NCI-H1436 (cell line): ENCODE data around the gene TXLNG.
A peak's percentile ranks its signal among the peaks of the same experiment; 100 is the strongest.

ENCODE experiments used
- DNase-seq: peaks from one replicate; lab custom pipeline; 2025; lab: John Stamatoyannopoulos, UW

TXLNG gene

DNA sequence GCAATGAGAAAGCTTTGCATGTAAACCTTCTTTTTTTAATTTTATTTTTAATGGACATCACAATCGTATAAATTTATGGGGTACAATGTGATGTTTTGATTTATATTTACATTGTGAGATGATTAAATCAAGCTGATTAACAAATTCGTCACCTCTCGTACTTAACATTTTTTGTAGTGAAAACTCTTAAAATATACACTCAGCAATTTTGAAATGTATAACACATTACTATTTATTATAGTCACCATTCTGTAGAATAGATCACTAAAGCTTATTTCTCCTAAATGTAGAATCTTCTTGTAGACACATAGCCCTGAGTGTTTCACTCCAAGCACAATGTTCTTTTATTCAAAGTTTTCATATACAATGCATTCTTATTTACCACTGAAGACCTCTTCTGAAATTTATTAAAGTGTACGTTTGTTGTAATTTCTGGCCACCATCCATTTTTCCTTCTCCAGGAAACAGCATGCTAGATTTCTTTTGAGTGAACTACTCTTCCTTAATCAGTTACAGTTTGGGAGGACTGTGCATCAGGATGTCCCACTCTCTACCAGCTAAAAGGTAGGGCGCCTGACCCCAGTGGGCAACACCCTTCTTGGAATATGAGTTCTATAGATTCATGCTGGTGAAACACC lies 88.3 kb downstream of the TXLNG start:
- no peak for DNase-seq

DNA sequence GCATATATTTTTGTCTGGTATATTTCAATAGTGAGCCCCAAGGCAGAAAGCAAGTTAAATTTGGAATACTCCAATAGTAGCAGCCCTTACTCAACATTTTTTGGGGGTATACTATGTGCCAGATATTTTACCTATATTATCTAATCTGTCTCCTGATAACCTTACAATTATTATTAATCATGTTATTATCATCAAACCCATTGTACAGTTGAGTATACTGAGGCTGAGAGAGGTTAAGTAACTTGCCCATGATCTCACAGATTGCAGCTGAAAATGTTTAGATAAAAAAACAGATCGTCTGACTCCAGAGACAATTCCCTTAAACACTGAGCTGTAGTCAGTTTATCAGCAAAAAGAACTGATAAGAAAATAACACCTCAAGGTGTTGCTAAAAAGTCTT lies 90.4 kb downstream of the TXLNG start:
- DNase-seq, result no peak

DNA sequence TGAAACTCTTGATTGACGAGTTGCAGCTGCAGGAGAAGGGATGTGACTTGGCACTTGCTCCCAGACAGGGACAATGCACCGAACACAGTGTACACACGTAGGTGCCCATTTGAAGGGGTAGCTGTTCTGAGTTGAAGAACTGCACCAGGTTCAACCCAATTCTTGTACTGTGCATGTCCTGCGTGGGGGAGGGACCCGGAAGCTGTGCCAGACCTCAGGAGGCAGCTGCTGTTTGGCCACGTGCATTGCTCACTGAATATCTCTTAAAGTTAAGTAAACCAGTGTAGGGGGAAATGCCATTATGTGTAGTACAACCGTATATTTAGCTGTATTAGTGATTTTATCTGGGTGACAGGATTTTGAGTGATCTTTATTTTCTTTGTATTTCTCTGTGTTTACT lies 95.9 kb downstream of the TXLNG start:
- no peak for DNase-seq

DNA sequence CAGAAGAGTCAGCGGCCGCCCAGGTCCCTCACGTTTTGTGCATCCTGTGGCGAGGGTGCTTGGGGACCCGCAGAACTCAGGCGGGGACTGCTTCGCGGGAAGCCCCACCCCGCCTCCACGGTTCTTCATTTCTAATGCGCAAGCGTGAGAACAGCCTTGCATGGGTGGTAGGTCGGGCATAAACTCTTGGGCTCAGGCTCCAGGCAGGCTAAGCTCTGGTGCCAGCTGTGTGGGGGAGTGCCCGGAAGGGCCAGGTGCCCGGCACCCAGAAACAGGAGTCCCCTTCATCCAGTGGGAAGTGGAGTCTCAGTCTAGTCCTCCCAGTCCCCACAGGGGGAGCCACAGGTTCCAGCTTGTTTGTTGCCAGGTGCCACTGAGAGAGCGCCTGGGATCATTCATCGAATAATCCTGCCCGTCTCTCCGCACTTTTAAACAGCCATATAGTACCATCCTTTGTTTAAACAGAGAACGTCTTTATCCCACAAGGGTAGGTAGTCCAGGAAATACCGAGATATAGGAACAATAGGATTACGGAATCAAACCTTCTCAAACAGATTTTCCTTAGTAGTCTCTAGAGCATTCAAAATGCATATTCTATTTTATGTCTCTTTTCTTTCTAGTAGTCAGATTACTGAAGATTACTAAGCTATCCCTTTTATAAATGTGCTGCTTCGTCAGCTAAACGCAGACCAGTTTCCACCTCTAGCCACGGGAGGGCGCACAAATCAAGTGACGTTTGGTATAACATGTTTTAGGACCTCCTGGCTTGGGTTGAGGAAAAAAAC lies 96.6 kb downstream of the TXLNG start:
- peak; percentile 61 for DNase-seq

DNA sequence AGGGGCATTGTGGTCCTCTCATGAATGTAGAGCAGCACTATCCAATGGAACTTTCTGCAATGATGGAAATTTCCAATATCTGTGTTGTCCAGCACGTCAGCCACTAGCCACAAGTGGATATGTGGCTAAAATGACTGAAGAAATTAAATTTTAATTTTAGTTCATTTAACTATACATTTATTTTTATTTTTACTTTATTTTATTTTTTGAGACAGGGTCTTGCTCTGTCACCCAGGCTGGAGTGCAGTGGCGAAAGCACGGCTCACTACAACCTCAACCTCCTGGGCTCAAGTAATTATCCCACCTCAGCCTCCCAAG lies 97.2 kb downstream of the TXLNG start:
- DNase-seq, result no peak

DNA sequence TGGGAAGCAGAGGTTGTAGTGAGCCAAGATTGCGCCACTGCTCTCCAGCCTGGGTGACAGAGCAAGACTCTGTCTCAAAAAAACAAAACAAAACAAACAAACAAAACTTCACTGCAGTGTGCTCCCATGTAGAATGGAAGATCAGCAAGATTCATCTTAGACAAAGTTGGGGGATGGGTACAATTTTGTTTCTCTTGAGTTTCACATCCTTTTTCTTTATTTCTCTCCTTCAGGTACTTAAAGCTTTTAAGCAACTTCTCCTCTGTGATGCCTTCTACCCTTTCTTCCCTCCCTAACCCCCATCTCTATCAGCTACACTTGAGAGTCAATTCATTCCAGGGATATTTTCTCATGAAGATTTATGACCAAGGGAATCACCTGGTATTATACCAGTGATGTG lies 99.4 kb downstream of the TXLNG start:
- DNase-seq, result no peak

DNA sequence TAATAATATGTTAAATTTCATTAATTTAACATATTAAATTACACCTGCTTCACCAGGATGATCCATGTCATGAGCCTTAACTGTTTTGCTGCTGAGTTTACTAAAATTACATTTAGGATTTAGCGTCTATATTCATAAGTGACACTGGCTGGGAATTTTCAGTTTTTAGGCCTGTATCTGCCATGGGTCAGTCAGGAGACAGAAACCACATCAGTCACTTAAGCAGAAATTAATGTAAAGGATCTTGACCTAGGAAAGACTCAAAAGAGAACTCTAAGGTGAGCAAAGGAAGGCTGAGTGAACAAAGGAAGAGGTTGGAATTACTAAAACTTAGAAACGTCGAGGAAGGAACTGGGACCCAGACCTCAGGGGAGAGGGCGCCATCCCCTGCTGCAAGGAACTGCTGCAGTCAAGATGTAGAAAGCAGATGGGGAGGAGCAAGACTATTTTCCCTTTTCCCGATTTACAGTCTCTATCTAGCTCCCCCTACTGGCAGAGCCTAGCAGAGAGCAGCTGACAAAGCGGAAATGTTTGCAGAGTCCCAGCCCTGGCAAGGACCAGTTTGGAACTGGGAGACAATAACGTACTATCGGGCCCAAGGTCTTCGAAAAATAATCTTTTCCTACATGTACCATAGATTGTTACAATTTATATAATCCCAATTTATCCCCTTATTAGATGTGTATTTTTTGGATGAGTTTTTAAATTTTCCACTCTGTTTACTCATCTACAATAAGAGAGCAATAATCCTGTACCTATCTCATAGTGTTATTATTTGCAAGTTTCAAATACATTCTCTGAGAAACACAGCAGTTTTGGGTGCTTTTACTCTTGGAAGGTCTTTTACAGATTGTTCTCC lies 106.5 kb downstream of the TXLNG start:
- DNase-seq, result peak; percentile 63
